Brain pericyte (primary cell): Measurements from ENCODE around the gene DAB1.

Experiments
- DNase-seq: peaks from one replicate; pipeline ENCODE4 v3.0.0-alpha.2; 2012; ENCODE audit warnings: low read depth, low spot score

DAB1 gene

DNA sequence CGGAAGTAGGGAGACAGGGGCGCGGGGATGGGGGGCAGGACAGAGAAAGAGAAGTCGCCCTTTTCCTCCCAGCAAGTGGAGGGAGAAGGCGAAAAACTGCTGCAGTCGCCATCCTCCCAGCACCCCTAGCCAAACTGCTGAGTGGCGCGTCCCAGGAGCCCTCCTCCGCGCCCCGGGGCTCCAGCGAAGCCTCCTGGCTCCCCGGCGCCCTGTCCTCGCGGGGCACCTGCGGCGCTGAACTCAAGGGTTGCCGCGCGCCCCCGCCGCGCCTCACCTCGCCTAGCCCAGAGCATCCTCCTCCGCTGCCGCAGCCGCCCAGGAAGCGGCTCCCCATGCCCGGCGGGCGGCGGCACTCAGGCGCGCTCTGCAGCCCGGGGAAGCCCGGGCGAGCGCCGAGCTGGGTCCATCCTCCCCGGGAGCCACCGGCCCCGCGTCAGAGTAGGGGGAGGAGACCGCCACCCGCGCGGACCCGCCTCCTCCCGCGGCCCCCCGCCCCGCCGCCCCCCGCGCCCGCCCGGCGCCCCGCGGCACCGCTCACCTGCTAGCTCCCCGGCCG lies at the start of gene DAB1:
DAB1 (minus strand) TSS at position 405 of the 556 bp plus-strand sequence. CDS start 133,030 bp downstream, outside the sequence.
- DNase-seq = no peak

DNA sequence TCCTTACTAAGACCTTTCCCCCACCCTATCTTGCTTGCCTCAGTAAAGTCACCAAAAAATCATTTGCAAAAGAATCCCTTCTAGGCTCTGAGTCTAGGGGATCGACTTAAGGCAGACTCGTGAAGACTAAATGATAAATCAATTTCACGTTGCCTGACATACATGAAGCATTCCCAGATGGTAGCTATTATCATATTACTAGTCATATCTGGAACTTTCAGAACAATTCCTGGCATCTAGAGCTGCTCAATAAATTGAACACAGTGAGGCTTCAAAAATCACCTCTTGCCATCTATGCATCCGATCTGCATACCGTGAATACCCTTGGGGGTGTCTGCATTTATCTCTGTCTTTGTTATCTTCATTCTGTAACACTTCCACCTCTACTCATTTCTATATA lies 49.6 kb upstream of the DAB1 start:
- no peak for DNase-seq

DNA sequence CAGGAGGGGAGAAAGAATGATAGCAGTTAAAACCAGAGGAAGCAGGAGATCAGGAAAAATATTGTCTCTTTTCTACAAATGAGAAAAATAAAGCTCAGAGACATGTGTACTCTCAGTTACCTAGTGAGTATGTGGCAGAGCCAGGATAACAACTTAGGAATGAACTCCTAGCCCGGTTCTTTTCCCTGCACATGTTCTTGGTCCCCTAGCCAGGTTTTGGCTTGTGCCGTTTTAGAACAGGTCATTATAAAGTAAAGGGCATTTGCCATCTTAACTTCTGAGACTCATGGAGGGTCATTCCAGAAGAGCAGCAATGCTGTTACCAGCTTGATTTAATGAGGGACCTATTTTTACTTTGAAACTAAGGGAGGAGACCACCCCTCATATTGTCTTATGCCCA lies 48.1 kb upstream of the DAB1 start:
- no peak for DNase-seq

DNA sequence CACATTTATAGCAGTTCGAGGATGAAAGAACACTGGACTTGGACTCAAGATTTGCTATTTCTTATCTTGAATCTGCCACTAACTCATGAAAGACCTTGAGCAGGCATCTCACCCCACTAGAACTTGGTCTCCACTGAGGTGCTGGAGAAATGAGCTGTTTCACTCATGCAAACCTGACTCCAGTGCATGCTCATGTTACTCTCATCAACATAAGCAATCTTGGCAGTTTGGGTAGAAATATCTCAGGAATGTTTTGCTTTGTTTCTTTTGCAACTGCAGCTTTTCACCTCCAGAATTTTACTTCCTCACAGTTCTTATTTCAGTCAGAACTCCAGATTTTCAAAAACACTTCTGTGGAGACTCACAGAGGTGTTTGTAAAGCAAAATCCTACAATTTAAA lies 46.2 kb upstream of the DAB1 start:
- DNase-seq = no peak

DNA sequence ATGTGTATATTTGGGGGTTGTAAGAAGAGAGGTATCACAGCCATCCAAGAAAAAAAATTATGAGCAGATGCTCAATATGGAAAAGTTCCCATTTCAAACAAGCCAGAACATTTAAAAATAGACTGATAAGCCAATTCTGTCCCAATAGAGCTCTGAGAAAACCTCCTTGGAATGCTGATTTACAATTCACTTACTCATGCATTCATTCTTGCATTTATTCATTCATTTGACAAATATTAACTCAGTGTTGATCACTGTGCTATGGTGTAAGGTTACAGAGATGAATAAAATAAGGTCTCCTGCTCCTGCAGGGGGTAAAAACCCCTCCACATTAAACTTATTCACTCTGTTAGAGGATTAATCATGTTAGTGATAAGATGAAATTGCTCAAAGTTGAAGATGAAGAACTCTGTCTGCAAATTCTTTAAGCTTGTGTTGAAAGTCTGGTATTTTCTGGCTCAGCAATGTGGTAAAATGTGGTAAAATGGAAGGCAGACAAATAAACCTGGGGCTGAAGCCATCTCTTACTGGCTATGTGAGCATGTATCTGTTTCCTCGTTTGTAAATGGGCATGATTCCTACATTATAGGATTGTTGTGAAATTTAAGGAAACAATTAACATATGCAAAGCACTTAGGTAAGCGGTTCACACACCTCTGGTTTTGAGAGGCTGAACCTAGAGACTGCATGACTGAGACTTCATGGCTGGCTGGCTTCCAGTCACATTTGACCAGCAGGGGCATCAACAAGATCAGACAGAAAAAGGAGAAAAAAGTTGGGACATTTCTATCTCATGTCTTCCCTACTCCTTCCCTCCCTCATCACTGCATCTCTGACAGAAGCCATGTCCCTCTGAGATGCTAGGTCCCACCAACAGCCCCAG lies 45.0 kb upstream of the DAB1 start:
- DNase-seq = no peak

DNA sequence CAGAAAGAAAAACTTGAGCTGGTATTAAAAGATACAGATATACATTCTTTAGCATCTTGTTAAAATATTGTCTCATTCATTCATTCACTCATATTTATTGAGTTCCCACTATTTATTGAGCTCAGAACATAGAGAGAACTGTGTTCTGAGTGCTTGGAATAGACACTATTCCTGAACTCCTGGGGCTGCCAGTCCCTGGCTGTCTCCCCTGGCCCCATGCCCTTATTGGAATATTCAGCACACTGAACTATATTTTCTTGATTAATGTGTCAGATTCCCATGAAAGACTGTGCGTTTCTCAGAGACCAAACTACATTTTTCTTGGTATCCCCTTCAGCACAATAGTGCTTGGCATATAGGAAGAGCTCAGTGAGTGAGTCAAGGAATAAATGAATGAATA lies 44.0 kb upstream of the DAB1 start:
- no peak for DNase-seq

DNA sequence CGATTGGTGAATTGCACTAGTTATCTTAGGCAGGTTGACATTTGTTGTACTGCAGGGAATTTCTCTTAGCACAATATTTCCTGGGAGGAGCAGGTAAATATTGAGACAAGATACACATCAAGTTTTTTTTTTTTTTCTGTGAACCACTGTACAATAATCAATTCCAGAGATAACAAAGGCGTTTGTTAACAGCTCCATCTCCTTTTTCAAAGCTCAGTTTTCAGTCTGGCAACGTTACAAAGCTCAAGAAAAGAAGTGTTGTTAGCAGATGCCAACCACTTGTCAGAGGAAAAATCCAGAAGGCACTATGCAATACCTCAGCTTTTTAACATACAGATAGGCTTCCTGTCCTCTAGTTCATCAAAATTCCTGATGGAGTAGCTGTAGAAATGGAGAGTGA lies 40.9 kb upstream of the DAB1 start:
- DNase-seq = no peak

DNA sequence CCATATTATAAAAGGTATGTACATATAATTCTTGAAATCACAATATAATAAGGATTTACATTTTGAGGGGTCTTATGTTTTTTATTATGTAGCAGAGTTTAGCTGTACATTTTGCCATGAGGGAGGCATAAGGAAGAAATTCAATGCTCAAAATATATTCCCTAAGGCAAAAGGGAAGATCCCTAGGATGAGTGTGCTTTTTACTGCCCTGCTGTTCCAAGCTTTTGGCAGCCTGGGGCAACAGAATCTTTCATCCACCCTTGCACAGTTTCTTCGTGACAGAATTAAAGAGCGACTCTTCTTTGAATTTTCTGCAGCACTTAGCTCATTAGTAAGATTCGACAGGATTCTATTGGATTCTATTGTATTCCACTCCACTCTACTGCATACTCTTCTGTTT lies 39.5 kb upstream of the DAB1 start:
- DNase-seq = no peak

DNA sequence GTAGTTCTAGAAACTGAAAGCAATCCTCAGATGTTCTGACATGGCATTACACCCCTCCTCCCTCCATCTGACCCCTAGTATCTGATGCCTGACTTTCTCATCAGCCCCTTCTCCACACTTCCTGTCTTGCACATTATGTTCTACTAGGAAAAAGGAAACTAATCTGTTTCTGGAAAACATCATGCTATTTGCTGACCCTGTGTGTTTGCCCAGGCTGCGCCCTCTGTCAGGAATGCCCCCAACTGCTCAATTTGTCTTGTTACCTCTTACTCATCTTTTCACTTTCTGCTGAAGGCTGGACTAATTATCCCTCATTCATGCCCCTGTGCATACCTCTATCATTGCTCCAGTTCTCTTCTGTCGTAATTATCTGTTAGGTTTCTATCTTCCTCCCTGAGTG lies 37.5 kb upstream of the DAB1 start:
- no peak for DNase-seq

DNA sequence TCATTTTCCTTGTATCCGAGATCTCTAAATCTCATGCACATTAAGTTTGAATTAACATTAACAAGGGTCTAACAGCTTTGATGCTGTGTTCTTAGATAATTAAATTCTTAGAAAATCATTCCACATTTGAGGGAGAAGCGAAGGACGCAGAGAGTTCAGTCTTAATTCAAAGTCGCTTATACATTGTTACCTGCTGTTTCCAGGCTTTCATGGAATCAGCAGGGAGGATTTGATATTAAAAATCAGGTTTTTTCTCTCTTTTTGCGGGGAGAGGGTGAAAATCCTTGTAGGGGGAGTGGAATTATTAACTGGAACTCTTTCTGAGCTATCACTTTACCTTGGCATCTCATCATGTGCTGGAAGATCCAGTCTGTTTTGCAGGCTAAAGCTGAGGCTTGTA lies 27.7 kb upstream of the DAB1 start:
- no peak for DNase-seq

DNA sequence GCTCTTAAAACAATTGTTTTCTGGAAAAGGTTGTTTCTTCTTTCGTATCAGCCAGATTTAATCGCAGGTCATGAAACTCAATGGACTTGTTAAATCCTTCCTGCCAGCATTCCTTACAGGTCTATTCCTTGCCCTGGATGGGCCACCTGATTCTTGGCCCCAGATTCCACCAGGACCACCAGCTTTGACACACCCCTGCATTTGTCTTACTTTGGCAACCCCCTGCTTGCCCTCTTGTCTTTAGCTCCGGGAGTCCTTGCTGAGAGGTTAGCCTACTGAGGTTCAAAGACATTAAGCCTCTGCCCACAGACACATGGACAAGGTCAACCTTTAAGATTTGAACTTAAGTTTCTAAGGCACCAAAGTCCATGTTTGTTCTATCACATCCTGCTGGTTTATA lies 27.1 kb upstream of the DAB1 start:
- no peak for DNase-seq

DNA sequence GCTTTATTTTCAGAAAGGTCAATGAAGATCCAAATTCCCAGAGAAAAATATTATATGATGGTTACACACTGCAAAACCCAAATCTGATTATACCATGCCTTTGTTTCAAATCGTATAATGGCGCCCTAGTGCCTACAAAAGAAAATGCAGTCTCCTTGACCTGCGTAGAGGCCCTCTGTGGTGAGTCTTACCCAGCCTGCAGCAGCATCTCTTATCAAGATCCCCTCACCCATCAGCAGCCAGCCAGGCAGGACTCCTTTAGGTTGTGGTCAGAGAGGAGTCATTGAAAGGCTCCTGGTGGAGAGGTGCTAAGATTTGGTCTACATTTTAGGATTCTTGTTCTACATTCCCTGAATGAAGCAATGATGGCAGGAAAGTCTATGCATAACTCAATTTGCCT lies 23.7 kb upstream of the DAB1 start:
- DNase-seq = no peak

DNA sequence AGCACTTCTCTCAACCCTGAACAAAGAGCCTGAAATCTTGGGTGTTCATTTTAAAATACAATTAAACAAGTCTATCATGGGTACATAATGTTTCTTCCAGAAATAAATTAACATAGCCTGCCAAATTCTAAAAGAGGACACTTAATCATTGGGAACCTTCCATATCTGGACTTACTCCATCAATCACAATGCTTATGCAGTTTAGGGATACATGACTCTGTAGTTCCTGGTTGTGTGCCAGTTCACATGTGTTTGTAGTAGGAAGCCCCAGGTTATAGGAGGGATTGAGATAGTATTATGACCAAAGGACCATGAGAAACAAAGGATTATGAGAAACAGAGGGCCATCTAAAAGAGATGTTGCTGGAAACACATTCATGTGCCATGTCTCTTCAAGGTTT lies 19.1 kb upstream of the DAB1 start:
- no peak for DNase-seq

DNA sequence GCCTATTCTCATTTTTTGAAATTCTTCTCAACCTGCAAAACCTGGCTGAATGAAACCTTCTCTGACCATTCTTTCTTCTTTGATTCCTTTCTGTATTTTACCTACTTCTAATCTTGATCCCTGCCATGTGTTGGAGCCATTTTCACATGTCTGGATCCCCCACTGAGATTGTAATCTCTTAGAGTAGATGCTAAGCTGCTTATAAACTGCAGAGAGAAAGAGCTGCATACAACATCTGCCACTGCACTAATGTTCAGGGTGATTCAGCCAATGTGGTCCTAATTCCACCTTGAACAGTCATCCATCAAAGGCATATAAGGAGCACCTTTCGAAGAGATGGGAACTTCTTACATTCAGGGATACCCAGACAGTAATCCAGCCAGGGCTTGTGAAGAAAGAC lies 16.2 kb upstream of the DAB1 start:
- DNase-seq = no peak

DNA sequence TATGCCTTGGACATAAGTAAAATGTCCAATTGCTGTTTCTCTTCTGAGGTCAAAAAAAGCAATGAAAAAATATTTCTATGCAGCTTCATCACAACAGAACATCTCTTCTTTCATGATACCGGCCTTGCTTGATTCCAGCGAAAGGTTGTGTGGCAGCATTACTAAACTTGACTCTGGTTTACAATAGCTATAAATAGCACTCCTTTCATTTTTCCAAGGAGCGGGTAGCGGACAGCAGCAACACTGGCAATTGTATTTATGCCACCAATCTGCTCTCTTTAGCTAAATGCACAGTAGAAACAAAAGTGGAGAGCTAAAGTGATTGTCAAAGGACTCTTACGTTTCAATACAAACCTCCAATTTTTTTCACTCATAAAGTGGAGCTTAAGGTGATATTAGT lies 7.5 kb upstream of the DAB1 start:
- no peak for DNase-seq

DNA sequence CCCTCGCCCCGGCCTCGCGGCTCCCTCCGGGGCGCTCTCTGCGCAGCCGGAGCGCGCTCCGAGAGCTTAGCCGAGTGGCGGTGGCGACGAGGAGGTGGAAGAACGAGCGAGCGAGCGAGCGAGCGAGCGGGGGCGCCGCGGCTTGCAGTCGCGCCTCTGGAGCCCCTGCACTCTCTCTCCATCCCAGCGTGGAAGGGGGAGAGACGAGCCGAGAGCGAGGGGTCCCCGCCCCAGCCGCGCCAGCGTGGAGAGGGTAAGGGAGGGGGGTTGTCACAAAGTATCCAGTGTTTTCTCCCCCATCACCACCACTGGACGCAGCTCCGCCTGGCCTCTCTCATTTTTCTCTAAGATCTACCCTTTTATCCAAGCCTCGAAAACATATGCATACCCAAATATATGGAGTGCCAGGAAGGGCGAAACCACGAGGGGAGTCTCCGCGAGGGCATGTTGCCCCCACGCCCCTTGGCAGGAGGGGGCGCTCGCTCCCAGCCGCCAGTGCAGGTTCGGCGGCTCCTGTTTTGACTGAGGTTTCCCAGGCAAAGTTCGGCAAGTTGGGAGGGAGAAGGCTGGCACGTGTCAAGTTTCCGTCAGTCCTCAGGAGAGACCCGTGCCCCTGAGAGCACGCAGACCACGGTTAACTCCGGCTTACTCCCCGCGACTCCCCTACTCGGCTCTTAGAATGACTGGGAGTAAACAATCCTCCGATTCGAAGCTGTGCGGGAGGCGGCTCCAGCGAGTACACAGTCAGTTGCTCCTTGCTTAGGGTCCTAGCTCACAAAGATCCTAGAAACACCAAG lies 569 bp upstream of the DAB1 start:
- DNase-seq = no peak

DNA sequence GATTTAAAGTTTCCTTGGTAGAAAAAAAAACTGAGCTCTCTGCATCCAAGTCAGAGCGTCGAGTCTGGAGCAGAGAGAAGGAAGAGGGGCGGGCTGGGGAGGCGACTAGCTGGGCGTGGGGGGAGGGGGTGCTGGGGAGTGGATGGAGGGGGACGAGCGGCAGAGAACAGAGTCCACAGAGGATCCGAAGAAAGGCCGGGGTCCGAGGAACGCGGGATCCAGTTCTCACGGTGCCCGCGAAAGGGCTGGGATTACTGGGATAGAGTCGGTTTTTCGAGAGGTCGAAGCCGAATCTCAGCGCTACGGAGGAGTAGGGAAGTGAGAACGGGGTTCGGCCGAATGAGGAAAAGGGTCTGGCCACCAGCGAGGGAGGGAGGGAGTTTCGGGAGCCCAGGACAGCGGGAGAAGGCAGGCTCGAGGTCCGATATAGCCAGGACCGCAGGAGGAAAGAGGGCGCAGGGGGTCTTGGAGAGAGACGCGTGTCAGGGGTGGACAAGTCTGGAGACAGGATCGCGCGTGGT lies 665 bp downstream of the DAB1 start:
- no peak for DNase-seq

DNA sequence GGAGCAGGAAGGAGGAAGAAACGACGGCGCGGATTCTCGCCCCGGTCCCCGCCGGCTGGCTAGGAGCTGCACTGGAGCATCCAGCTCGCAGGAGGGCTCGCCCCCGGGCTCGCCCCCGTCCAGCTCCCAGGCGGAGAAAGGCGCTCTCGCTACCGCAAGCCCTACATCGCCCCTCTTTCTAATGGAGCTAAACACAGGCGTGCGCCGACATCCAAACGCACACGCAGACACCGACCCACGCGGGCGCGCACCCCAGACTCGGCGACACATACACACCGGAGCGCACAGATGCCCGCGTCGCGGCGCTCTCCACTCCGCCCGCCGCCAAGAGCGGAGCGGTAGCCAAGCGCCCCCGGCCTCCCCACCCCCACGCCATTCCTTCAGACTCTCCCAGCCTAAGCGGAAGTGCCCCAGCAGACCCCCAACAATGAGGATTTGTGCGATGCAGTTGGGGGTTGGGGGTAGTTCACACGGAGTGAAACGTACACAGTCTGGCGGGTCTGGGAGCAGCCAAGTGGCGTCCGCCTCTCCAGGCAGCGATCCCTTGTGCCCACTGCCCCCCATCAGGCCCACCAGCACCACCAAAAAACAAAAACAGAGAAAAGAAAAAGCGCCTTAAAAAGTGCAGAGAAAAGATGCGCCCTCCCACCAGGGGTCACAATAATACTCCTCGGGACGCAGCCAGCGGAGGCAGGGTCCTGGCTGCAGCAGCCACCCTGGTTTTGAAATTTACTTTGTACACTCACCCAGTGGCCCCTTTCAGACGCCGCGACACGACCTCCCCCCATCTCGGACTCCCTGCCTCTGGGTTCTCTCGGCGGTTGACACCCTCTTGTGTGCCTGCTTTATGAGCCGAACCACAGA lies 1.4 kb downstream of the DAB1 start:
- DNase-seq = no peak

DNA sequence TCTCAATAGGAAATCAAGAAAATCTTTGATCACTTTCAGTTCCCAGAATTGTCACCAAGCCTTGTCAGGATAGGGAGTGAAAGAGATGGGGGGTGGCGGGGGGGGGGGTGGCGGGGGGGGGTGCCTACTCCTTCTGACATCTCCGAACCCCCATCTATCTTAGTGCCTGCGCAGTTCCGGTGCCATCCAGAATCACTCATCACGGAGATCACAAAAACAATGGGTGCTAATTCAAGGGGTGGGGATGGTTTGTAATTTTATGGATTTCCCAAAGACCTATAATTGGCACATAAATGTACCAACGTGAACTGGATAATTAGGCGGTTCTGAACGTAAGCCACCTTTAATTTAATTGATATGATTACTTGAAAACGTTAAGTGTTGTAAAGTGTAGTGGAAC lies 2.1 kb downstream of the DAB1 start:
- no peak for DNase-seq

DNA sequence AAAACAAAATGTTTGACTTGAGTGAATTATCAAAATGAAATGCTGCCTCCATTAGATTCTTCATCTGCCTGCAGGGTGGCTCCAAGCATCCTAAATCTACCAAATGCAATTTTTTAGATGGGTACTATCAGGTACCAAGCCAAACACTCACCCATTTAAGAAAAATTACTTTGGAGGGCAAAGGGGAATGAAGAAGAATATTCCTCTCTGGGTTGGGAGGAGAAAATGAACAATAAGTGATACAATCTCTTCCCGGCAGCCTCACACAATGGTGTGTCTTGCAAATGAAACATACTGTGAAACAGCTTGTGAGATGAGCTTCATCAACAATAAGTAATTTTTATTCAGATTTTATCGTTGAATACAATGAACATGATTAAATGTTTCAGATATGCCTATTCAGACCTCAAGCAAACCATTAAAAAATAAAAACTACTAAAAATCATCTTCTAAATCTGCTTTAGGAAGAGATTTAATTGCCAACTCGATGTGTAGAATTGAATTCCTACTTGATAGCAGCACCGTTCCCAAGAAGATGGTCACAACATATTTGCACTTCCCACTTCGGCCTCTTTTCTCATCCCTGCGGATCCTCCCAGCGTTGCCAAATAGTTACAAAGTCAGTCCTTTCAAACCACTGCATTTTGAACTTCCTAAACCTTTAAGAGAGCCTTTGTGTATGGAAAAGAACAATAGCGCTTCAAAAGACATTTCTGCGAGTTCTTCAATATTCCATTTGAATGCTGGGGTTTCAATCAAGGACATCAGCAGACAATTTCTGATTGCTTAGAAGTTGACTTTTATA lies 2.7 kb downstream of the DAB1 start:
- no peak for DNase-seq

DNA sequence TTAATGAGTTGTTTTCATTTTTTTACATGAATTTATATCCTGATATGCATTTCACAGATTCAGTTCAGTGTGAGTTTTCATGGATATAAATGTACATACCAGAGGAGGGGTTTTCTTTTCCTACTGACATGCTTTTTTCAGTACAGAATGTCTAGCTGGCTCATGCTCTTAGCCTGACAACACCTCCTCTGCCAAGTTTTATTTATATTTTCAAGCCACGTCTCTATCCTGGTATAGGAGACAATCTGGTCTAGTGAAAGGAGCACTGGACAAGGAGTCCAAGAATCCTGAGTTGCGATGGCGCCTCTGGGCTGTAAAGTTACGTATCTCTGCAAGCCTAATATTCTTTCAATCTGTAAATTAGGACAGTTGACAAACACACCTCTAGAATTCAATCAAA lies 4.9 kb downstream of the DAB1 start:
- no peak for DNase-seq
